Activated T-cell treated with anti-CD3 and anti-CD28 coated beads for 24 hours (primary cell): ENCODE measurements around the gene GPN2.

ENCODE experiments used
- DNase-seq: peaks from one replicate; pipeline ENCODE4 v3.0.0-alpha.2; 2020; ENCODE audit warnings: low read depth

Gene GPN2

GRCh38 chr1:26831546-26832248 is 58.4 kb downstream of the GPN2 start:
- DNase-seq = no peak

DNA sequence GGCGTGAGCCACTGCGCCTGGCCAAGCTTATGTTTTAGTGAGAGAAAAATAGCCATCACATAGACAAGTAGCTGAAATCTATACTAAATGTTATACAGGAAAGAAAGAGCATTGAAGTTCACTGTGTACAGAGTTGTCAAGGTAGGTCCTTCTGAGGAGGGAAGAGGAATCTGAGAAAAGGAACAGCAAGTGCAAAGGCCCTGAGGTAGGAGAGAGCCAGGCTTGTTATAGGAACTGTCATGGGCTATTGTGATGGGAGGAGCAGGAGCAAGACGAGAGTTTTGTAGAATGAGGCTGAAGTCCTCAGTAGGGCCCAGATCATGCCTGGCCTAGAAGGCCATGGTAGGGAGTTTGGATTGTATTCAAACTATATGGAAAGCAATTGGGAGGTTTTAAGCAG is 59.0 kb downstream of the GPN2 start:
- DNase-seq = no peak

GRCh38 chr1:26829184-26829911 is 60.7 kb downstream of the GPN2 start:
- DNase-seq = no peak

DNA sequence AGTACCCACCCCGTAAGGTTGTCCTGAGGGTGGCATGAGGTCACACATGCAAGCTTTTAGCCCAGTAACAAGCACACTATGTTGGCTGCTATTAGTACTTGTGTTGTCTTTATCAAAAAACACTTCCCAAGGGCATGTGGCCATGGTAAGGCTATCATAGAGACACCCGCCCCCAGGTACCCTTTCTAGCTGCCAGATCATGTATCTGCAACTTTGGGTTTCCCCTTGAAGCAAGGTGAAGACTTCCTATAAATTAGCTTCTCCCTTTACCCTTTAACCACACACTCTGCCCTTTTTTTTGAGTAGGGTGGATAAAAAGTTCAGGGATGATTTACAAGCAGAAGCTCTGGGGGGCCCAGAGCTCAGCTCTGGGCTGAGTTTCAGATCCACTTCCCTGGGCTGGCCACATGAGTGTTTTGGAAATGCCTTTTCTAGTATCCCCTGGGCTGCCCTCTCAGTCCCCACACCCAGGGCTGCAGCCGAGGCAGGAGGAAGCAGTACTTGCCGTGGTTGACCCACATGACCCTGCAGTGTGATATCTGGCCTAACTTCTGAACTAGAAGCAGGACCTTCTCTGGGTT is 61.6 kb downstream of the GPN2 start:
- no peak for DNase-seq

DNA sequence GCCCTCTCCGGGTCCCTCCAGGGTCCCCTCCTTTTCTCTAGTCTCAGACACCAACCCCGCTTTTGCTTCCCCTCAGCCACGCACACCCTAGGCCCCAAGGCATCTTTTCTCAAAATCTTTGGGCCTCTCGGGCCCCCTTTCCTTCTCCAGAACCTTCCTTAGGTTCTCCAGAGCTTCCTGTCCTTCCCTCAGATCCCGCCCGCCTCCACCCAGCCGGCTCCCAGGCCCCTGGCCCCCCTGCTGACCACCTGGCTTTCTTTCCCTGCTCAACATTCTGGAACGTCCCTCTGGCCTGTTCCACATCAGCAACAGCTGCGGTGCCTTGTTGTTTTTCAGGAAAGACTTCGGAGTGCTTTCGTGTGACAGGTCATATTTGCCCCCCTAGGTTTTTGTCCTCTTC is 62.4 kb downstream of the GPN2 start:
- DNase-seq = no peak

DNA sequence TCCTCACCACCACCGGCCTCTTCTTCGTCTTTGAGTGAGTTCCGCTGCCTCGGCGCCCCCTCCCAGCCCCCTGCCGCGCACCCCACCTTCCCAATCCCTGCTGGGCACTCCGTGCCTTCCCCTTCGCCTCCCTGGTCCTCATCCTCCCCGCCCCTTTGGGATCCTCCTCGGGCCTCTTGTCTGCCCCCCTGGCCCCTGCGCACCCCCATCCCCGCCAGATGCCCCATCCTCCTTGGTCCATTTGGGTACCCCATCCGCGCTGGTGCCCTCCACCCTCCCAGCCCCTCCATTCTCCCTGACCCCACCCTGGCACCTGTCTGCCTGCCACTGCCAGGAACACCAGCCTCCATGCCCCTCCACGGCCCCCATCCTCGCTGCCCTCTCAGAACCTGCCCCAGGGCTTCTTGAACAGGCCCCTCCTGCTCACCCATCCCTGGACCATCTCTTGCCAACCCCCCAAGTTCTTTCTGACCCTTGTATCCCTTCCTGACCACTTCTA is 62.9 kb downstream of the GPN2 start:
- DNase-seq = no peak

- peak; percentile 66 for DNase-seq
These were observed 63.6 kb downstream of the GPN2 start, which contains the start of gene ZDHHC18 for GRCh38 chr1:26826261-26827105. ZDHHC18 (plus strand) TSS chr1:26826688; CDS start chr1:26826805, 117 bp downstream.
